ELF-1 (cell line): ENCODE measurements around the gene LRRC18.
A peak's percentile ranks its signal among the peaks of the same experiment; 100 is the strongest.

Source experiments
- DNase-seq: peaks from one replicate; pipeline ENCODE4 v3.0.0-alpha.2; 2016; ENCODE audit warnings: low read depth, low spot score

The LRRC18 gene

DNA sequence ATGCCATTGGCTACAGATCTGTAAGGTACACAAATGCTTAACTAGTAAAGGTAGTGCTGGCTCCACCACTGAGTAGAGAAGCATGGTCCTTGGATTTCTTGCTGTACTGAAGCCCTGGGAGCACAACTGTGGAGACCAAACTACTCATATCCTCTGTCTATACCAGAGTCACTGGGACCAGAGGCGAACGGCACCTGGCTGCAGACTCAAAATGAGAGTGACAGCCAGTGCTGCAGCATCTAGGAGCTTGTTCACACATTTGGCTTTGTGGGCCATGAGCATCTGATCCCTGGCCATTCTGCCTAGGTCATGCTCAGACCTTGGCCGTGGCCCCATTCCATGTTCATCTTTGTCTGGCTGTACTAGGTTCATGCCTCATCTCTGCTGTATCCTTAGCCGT lies 31.9 kb downstream of the LRRC18 start:
- DNase-seq, result no peak

DNA sequence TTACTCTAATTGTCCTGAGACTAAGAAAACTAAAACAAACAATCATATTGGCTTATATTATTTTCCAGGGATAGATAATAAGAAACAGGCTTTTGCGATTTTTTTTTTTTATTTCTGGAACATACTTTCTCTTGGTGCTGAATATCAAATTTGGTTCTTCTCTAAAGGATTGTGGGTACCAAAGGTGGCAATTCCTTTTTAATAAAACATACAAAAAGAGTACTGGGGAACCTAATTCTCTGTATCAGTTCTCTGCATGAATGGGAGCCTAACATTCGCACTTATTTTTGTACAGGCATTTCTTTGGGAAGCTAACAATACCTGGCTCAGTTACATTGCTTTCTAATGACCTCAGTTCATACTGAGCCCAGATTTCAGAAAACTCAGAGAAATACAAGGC lies 32.8 kb downstream of the LRRC18 start:
- DNase-seq, result no peak

DNA sequence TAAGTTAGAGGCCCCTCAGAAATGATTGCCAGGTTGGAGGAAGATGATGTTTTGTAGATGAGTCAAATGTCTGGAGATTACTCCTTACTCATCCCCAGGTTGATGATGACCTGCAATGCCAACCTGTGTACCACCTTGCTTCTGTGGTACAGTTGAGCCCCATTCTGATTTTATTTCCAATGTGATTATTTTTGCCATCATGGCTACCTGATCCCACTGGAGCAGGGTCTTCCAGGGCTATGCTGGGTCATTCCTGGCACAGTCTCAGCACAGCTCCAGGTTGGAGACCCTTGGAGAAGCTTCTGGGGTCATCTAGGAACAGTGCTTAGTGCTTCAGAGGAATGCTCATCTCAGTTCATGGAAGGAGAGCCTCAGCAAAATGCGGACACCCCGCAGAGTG lies 34.3 kb downstream of the LRRC18 start:
- no peak for DNase-seq

DNA sequence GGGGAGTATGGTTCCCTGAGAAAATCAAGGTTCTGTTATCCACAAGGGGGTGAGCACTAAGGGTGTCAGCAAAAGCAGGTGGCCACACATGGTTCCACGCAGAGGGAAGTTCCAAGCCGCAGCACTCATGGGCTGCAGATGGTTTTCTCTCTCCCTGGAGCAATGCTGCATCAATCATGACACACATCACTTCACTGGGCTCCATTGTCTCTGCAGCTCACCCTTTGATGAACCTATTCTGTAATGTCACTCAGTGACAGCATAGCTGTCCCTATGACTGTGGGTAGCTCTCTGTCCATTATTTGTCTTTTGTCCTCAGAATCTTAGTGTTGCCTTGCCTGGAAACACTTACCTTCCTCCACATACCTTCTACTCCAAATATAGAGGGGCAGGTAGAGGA lies 34.8 kb downstream of the LRRC18 start:
- no peak for DNase-seq

DNA sequence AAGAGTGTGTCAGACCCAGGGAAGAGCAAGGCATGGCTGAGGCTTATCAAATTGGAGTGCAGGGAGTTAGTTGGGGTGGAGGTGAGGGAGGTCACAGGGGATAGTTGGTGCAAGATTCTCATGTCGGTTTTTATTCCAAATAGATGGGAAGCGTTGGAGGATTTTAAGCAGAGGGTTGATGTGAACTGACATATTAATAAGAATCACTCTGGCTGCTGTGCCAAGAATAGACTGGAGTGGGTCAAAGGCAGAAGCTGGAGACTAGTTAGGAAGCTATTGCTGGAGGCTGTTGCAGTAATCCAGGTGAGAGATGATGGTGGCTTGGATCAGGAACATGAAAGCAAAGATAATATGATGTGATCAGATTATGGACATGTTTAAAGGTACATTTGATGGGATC lies 36.5 kb downstream of the LRRC18 start:
- DNase-seq, result no peak

DNA sequence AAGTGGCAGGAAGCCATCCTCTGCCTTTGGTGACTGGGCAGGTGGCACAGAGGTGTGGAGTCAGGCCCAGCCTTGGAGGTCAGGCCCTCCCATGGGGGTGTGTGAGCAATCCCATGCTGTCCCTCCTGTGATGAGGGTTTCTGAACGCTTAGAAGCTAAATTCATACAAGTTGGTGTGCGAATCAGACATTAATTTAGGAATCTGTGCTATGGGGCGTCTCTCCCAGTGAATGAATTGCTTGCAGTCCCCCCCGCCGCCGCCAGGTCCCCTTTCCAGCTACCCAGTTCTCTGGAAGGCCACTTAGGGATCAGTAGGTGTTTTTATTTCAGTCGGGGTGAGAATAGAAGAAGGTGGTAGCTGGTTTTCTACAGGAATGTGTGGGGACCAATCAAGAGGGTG lies 37.5 kb downstream of the LRRC18 start:
- no peak for DNase-seq

DNA sequence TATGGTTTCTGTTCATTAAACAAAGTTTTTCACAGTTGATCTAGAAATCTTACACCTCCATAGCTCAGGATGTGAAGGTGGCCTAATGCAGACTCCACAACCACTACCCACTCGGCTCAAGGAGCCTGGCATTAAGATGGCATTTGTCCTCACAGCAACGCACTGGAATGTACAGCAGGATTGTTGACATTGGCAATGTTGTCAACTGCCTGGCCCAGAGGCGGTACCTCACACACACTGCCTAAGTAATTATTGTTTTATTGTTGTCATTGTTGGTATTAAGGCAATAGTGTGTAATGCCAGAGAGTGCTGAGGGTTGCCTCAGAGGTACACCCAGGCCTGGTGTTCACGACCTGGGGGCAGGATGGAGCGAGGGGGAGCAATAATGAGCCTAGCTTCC lies 38.3 kb downstream of the LRRC18 start:
- no peak for DNase-seq

DNA sequence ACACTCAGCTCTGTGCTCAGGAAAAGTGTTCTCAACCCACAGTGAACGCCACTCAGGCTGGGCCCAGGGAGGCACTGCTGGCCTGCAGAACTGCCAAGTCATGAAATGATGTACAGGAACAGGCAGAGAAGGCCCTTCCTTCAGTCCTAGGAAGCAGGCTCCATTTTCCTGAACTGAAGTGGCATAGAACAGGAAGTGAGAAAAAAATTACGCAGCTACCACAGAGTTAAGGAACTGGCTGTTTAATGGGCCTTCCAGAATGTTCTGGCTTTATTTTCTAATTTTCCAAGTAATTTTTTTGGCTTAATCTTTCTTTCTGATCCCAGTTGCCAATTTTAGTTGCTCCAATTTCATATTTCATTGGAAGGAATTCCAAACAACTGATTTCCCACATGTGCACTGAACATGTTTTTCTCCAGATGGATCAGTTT lies 39.3 kb downstream of the LRRC18 start:
- no peak for DNase-seq

DNA sequence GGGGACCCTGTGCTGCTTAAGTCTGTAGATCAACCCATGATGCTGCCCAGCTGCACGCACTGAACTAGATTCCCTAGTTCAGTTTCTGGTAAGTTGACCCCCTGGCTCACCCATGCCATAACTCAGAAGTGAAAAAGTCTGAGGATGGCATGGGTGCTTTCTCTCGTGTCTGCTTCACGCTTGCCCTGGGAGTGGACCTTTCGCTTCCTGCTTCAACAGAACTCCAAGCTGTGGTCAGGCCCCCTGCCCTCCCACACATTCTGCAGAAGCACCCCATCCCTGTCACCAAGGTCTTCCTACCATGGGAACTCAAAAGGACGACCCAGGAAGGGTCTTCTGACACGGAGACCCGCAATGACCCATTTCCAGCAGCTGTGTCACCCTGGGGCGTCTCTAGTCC lies 39.9 kb downstream of the LRRC18 start:
- no peak for DNase-seq

DNA sequence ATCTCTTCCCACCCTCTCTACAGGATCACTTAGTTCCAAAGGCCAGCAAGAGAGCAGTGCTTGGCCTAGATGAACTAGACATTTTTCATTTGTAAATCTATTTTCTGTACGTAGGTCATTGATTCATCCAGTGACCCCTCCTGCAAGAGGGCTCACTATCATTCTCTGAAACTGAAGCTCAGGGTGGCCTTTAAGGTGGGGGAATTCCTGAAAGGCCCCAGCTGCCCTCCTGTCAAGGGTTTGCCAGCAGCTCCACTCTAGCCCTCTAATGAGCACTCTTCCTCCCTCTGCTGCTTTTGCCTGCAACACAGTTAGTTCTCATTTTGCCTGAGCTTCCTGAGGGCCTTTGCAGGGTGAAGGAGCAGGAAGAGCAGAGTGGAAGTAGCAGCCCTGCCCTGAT lies 41.2 kb downstream of the LRRC18 start:
- DNase-seq, result no peak

DNA sequence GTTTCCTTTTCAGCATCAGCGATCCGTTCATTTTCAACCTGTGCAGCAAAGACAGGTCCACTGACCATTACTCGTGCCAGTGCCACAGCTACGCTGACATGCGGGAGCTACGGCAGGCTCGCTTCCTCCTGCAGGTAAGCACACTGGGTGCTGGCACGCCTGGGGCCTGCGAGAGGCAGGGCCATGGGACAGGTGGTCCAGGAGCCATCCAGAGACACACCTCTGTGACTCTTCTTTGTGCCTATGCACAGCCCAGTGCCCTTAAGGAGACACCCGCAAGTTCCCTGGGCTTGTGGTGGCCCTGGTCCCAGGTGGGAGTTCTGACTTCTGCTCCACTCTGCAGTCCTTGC lies 42.2 kb downstream of the LRRC18 start:
- no peak for DNase-seq

DNA sequence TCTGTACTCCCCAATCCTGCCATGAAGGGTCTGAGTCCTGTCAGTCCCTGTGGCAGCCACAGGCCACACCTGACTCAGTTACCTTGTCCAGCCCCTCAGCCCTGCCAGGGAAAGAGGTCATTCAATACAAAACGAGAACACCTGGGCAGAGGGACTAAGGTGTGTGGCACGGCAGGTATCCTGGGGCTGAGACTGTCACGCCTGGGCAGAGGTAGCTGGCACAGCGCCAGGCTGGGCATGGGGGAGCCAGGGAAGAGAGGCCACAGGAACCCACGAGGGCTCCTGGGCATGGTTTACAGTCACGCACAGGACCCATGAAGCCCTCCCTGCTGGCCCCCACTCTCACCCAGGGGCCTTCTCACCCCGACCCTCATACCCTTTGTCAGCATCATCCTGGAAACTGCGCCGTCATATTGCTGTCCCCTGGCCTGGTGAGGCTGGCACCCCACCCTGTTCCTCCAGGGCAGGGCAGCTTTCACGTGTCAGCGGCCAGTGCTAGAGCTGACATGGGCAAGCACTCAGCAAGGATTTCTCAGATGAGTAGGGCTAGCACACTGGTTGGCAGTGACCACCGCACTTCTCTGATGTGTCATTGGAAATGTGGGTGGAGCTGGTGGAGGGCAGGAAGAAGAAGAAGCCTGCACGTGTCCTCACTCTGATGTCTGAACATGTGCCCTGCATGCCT lies 42.7 kb downstream of the LRRC18 start:
- no peak for DNase-seq

DNA sequence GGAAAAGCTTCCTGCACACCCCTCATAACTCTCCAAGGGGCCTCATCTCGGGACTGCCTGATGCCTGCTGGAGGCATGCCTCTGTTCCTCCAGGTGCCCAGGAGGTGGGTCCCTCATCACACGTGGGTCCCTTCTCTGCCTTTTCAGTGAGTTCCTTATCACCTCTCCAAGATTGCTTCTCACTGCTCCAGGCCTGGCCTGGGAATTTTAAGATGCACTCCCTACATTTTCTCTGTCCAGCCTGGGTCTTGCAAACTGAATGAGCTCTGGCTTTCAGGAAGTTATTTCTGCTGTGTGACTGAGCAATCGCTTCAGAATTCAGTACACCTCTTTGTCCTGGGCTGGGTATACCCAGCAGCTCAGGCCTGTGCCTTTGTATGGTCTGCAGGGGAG lies 43.8 kb downstream of the LRRC18 start:
- DNase-seq, result no peak

DNA sequence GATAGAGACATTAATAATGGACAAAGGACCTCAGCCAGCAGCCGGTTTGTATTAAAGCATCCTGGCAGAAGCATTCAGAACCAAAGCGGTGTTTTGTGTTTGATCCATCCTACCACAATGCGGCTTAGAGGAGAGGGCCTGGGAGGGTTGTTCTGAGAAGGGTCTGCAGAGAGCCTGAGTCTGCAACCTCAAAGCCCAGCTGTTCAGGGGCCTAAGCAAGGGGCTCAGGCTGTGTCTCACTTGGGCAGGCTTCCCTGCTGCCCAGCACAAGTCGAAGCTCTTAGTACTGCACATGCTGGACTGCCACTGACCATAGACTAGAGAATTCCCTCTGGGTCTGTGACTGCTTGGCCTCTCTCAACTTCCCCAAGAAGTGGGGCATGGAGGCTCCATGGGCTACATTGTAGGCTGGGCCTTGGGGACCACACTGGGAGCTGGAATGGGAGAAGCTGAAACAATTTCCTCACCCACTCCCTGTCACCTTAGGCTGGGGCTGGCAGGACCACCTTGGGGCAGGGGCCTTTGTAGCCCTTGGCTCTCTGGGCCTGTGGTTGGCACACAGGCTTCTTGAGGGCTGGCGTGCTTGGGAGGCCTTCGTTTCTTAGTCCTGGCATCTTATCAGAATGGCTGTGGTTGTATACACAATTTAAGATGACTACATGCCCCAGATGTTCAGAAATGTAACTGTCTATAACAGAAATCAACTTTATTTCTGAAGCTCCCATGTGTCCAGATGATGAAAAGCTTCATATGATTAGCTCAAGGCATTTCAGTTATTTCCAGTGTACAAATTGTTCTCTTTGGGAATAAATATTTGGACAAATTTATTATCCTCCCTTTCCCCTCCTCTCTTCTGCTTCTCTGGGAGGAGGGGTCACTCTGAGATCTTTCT lies 44.5 kb downstream of the LRRC18 start:
- no peak for DNase-seq

DNA sequence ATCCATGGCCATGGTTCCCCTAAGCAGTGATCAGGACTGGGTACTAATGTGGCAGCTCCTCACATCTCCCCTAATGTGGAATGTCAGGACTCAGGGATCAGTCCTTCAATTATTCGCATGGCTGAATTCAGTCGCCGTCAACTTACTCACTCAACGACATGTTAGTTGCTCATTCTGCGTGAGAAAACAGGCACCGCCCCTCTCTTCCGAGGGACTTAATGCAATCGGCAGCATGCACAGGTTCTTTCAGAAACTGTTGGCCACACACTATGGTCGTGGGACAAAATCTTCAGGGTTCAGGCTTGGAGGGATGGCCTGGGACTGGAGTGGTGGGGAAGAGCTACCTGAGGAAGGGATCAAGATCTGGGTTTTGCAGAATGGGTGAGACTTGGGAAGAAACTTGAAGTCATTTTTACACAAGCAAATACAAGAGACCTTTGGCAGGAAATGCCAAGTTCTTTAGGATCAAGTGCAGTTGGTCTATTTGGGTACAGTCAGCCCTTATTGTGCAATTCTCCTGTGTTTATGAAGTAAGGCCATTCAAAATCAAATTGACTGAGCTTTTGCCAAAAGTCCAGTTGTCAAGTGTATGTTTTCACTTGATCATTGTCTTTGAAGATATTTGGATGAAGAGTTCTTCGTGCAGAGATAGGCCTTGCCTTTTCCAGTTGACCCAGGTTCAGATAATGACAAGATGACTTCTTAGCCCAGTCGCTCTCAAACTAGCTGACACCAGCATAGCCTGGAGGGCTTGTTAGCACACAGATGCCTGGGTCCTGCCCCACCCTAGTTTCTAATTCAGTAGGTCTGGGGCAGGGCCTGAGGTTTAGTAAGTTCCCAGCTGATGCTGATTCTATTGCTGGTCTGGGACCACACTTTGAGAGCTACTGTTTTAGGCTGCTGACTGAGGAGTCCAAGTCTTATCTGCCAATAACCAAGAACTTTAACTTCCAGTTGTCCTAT lies 48.5 kb downstream of the LRRC18 start:
- peak; percentile 13 for DNase-seq

DNA sequence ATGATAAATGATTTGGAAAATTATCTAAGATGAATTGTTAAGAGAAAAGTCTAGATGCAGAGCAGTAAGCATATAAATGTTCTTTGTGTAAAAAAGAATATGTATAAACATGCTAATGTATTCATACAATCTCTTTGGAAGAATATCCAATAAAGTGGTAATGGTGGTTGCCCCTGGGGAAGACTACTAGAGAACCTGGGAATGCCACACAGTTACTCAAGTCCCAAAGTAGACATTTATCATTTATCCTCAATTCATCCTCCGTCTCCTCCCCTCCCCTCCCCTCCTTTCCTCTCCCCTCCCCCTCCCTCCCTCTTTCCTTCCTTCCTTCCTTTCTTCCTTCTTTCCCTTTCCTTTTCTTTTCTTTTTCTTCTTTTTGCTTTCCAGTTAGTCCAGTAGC lies 51.7 kb downstream of the LRRC18 start:
- DNase-seq, result no peak

DNA sequence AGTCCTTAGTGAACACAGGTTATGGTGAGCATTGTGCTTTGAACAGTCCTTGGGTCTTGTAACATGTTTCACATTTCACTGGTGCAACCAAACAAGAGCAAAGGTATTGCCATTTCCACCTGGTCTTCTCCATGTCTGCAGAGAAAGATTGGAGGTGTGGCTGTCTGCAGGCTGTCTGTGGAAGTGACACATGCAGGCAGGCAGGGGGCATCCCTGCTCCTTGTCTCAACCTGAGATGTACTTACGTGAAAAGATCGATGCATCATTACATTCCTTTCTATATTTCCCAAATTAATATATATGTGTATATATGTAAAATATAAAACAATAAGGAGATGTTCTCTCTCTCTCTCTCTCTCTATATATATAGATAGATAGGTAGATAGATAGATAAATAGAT lies 54.3 kb downstream of the LRRC18 start:
- no peak for DNase-seq

DNA sequence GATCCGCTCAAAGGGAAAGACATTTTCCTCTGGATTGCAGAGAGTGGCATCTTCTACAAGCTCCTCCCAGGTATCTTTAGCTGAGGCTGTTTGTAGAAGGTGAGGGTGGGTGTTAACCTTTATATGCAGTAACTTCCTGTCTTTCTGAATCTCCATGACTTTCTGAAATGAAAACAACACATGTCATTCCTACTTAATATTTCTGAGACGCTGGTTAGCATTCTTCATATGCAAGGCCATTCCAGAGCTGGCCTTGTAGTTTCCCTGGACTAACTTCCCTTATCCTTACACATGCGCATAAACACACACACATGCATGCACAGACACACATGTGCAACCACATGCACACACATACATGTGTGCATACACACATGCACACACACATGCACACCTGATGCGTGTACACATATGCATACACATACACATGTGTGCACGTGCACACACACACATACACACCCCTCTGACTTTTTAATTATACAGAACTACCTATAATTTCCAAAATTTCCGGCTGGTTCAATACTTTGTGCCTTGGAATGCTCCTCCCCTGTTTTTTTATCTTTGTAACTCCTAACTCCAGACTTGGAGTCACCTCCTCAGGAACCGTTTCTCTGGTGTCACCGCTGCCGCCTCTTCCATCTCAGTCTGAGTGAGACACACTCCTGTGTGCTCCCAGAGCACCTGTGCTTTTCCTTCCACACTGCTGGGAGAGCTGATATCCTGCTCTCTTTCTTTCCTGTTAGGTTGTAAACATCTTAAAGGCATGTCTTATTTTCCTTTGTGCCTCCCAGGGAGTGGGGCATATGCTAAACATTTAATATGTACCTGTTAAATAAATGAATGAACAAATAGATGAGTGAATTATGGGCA lies 55.2 kb downstream of the LRRC18 start:
- no peak for DNase-seq

DNA sequence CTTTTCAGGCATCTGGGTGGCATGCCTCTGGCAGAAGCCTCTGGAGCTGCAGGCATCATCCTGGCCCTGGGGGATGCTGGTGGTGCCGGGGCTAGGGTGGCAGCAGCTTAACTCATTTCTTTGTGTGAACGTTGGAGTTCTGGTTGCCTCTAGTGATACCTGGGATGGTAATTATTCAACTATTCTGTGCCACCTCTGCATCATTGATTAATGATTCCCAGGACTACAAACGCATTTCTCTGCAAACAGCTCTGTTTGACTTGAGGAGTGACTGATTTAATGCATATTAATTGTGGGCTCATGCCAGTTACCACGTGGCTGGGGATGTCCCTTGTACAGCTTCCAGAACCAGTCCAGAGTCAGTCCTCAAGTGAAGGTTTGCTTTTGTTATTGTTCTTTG lies 55.9 kb downstream of the LRRC18 start:
- no peak for DNase-seq

DNA sequence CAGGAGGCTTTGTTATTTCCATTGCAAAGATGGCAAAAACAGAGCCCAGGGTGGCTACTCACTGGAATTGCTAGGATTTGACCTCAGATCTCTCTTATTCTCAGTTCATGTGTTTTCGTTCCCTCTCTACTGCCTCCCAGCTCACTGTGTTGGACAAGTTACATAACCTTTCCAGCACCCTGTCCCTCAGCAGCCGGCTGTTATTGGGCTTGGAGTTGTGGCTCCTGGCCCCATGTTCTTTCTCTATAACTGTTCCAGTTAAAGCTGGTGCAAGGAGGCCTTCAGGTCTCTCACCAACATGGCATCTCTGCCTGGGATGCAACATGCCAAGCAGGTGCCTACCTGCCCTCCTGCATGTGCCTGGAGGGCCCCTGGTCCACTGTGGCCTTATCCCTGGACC lies 56.8 kb downstream of the LRRC18 start:
- no peak for DNase-seq

DNA sequence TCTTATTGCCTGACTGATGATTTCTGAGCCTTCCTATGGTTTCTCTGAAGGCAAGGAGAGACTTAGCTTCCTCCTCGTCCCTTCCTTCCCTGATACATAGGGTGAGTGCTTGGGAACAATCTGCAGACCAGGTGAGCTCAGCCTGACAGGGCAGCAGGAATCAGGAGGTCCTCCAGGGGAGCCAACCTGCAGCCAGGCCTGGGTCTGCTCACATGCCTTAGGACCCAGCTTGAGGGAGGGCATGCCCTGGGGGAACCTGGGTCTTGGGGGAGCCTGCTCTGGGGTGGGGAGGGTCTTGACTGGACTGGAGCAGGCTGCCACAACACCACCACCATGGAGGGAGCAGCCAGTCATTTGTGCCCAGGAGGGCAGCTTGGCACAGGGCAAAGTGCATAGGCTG lies 57.7 kb downstream of the LRRC18 start:
- no peak for DNase-seq
